Astrocyte of the spinal cord (primary cell): Measurements from ENCODE around the gene IFNL1.
"Not testable (repeated sequence)": the region's sequence is repeated elsewhere in the genome, so short reads cannot be mapped to it uniquely, and the experiment has no call there.

Experiments used
- DNase-seq: peaks from one replicate; pipeline ENCODE4 v3.0.0; 2011; ENCODE audit warnings: low read depth, low spot score
- H3K4me3 ChIP-seq: 2 replicates; pipeline ENCODE4 v1.5.1; 2011; ENCODE audit warnings: low read depth, mild to moderate bottlenecking, low read length, moderate library complexity
- in situ Hi-C: cut with HindIII; loops from 2 replicates; pipeline ENCODE4 v1.10.0; 2017; ENCODE audit warnings: low sequenced_read_pairs
- TF ChIP-seq, protein P1 (sequence below): IDR thresholded peaks from 2 replicates; pipeline ENCODE4 v1.5.1; 2012; ENCODE audit warnings: low read depth, mild to moderate bottlenecking, low read length, inconsistent platforms

IFNL1 gene

GRCh38 chr19:39325778-39326665 lies 29.8 kb downstream of the IFNL1 start:
- in situ Hi-C loops, result no loop called here
- TF ChIP-seq, protein P1, sequence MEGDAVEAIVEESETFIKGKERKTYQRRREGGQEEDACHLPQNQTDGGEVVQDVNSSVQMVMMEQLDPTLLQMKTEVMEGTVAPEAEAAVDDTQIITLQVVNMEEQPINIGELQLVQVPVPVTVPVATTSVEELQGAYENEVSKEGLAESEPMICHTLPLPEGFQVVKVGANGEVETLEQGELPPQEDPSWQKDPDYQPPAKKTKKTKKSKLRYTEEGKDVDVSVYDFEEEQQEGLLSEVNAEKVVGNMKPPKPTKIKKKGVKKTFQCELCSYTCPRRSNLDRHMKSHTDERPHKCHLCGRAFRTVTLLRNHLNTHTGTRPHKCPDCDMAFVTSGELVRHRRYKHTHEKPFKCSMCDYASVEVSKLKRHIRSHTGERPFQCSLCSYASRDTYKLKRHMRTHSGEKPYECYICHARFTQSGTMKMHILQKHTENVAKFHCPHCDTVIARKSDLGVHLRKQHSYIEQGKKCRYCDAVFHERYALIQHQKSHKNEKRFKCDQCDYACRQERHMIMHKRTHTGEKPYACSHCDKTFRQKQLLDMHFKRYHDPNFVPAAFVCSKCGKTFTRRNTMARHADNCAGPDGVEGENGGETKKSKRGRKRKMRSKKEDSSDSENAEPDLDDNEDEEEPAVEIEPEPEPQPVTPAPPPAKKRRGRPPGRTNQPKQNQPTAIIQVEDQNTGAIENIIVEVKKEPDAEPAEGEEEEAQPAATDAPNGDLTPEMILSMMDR, result no peak
- DNase-seq, result no peak
- no peak overlapping the region for H3K4me3 ChIP-seq

GRCh38 chr19:39327363-39328045 lies 31.3 kb downstream of the IFNL1 start:
- TF ChIP-seq, protein P1, result no peak
- DNase-seq, result no peak
- H3K4me3 ChIP-seq, result no peak overlapping the region
- in situ Hi-C loops, result no loop called here

GRCh38 chr19:39328046-39328705 lies 32.0 kb downstream of the IFNL1 start:
- TF ChIP-seq, protein P1, result peak; percentile 98
- peak; percentile 65 for DNase-seq
- H3K4me3 ChIP-seq, result no peak overlapping the region
- in situ Hi-C loops, result no loop called here

- TF ChIP-seq, protein P1, result no peak
- in situ Hi-C loops, result no loop called here
- no peak overlapping the region for H3K4me3 ChIP-seq
- no peak for DNase-seq
Measured at GRCh38 chr19:39329948-39330347, 33.7 kb downstream of the IFNL1 start.

DNA sequence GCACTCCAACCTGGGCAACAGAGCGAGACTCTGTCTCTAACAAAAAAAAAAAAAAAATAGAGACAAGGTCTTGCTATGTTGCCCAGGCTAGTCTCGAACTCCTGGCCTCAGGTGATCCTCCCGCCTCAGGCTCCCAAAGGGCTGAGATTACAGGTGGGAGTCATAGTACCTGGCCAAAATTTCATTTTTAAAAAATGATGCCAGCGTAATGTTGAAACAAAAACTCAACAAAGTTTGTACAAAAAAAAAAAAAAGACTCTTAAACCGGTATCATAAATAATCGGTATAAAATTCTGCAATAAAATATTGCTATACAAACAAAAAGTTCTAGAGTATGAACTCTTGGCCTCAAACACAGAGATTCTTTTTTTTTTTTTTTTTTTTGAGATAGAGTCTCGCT lies 36.1 kb downstream of the IFNL1 start:
- in situ Hi-C loops, result no loop called here
- TF ChIP-seq, protein P1, result no peak

DNA sequence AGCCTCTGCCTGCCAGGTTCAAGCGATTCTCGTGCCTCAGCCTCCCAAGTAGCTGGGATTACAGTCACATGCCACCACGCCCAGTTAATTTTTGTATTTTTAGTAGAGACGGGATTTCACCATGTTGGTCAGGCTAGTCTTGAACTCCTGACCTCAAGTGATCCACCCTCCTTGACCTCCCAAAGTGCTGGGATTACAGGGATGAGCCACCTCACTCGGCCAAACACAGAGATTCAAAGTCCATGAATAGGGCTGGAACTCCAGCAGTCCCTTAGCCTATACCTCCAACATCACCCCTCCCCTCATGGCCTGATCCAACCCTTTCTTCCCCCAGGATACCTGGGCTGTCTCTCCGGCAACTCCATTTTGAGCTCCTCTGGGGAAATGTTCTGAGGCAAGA lies 36.5 kb downstream of the IFNL1 start:
- in situ Hi-C loops, result not testable (repeated sequence)

More for the DNA sequence above, 36.1 kb downstream of the IFNL1 start:
- no peak overlapping the region for H3K4me3 ChIP-seq
- DNase-seq, result no peak

More for the DNA sequence above, 36.5 kb downstream of the IFNL1 start:
- not testable (repeated sequence) for H3K4me3 ChIP-seq, DNase-seq
